ENCODE results near the gene ERC2. TPM values are rescaled to one million over a fixed set of nuclear protein-coding genes. Genes with fewer than 3 reads are reported as not detected.

ERC2 gene
- total RNA-seq, 3 donors from 2014 or later (not counting 1 experiment from before 2014, with no cell fraction given): not detected

DNA sequence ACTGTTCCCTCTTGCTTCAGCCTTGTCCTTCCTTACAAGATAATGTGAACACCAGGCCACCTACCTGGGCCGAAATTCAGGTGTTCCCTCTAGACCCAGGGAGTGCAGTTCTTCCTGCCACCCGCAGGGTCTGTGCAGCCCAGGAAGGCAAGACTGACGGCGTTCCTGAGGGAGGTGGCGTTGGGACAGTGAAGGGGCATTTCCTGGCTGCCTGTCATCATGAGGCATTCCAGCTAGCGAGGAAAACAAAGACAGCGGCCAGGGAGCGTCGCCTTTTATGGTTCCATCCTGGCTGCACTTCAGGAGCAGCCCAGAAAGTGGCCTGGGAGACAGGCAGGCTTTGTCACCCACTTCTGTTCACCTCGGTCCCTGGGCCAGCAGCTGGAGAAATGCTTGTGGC lies 896.4 kb downstream of the ERC2 start:
- no peak overlapping the region for H3K27ac ChIP-seq (ENCODE audit: low read length)
- H3K36me3 ChIP-seq (ENCODE audit: control insufficient read depth, insufficient read depth, low read length): no peaks in the 10 kb centered on the region
- Mint-ChIP-seq H3K36me3 (no peaks in the 10 kb centered on the region), H3K27me3 (ENCODE audit: low read depth in 2 of 2) (no peaks in the 10 kb centered on the region), H3K4me3 (no peak overlapping the region), H3K27ac (no peak overlapping the region), H3K4me1 (no peaks in the 10 kb centered on the region), H3K9me3 (no peaks in the 10 kb centered on the region)
- no peaks in the 10 kb centered on the region for H3K27me3 ChIP-seq (ENCODE audit: control insufficient read depth, insufficient read depth, low read length)
- TF ChIP-seq, protein P1, sequence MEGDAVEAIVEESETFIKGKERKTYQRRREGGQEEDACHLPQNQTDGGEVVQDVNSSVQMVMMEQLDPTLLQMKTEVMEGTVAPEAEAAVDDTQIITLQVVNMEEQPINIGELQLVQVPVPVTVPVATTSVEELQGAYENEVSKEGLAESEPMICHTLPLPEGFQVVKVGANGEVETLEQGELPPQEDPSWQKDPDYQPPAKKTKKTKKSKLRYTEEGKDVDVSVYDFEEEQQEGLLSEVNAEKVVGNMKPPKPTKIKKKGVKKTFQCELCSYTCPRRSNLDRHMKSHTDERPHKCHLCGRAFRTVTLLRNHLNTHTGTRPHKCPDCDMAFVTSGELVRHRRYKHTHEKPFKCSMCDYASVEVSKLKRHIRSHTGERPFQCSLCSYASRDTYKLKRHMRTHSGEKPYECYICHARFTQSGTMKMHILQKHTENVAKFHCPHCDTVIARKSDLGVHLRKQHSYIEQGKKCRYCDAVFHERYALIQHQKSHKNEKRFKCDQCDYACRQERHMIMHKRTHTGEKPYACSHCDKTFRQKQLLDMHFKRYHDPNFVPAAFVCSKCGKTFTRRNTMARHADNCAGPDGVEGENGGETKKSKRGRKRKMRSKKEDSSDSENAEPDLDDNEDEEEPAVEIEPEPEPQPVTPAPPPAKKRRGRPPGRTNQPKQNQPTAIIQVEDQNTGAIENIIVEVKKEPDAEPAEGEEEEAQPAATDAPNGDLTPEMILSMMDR (IDR thresholded peaks at IDR 0.05): no peak
- no peak overlapping the region for H3K4me3 ChIP-seq (ENCODE audit: low read length)
- intact Hi-C loops (cut with micrococcal nuclease): no loop called here
- ATAC-seq (no peak), DNase-seq (no peak)
- H3K9me3 ChIP-seq (ENCODE audit: control insufficient read depth, insufficient read depth, low read length): no peaks in the 10 kb centered on the region
- WGBS (ENCODE audit: insufficient coverage): 74% methylated on average over 10 of the region's 10 CpGs
- H3K4me1 ChIP-seq (ENCODE audit: control insufficient read depth, insufficient read depth, low read length): no peaks in the 10 kb centered on the region

DNA sequence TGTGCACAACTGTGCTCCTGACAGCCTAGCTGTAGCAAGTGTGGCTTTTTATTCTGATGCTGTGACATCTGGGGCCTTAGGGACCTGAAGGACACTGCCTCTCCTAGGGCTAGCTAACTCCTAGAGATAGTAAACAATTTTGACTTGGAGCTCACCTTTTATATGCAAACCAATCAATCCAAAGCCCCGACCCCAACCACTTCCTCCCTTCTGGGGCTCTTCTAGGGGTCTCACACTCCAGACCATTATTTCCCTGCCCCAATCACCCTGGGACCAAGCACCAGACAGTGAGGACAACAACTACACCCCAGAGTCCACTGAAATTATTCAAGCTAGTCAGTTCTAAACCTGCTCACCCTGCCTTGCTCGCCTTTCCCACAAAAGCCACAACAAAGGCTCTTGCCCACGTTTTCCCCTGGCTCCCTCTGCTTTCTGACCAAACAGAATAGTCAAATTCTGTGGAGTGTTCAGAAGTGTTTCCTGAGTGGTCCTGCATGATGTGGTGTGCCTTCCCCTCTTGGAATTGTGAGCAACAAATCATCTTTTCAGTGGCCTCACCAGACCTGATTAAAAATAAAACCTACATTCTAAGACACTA lies 897.0 kb downstream of the ERC2 start:
- TF ChIP-seq, protein P1 (IDR thresholded peaks at IDR 0.05): no peak

DNA sequence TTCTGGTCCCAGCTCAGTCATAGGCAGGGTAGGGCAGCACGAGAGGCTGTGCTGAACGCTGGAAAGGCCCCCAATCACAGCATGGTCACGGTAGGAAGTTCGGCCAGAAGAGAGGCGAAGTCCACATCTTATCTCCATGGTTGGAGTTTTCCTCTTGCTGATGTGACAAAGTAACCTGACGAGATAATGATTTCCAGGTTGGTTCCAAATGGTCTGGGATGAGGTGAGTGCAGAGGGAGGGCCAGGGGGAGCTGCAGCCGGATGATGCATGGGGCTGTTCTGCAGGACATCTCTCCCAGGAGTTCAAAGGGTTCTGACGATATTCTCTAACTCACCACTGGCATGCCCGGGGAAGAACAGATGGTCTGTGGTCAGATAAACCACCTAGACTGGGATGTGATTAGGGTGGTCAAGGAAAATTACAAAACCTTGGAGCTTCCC lies 898.0 kb downstream of the ERC2 start:
- Histone ChIP-seq H3K9me3 (ENCODE audit: control insufficient read depth, insufficient read depth, low read length) (no peaks in the 10 kb centered on the region), H3K27ac (ENCODE audit: low read length) (no peak overlapping the region), H3K27me3 (ENCODE audit: control insufficient read depth, insufficient read depth, low read length) (no peaks in the 10 kb centered on the region), H3K4me1 (ENCODE audit: control insufficient read depth, insufficient read depth, low read length) (no peaks in the 10 kb centered on the region), H3K36me3 (ENCODE audit: control insufficient read depth, insufficient read depth, low read length) (no peaks in the 10 kb centered on the region), H3K4me3 (ENCODE audit: low read length) (no peak overlapping the region)
- Mint-ChIP-seq H3K4me1 (no peaks in the 10 kb centered on the region), H3K27me3 (ENCODE audit: low read depth in 2 of 2) (no peaks in the 10 kb centered on the region), H3K9me3 (no peaks in the 10 kb centered on the region), H3K27ac (no peak overlapping the region), H3K4me3 (no peak overlapping the region), H3K36me3 (no peaks in the 10 kb centered on the region)
- ATAC-seq (no peak), DNase-seq (no peak)
- TF ChIP-seq, protein P1 (IDR thresholded peaks at IDR 0.05): no peak
- intact Hi-C loops (cut with micrococcal nuclease): no loop called here
- 75% methylated on average over 8 of the region's 9 CpGs for WGBS (ENCODE audit: insufficient coverage)

More for the DNA sequence above, 897.0 kb downstream of the ERC2 start:
- Mint-ChIP-seq H3K27ac (no peak overlapping the region), H3K27me3 (ENCODE audit: low read depth in 2 of 2) (no peaks in the 10 kb centered on the region), H3K9me3 (no peaks in the 10 kb centered on the region), H3K4me1 (no peaks in the 10 kb centered on the region), H3K4me3 (no peak overlapping the region), H3K36me3 (no peaks in the 10 kb centered on the region)
- WGBS (ENCODE audit: insufficient coverage): 0% methylated on average over 2 of the region's 3 CpGs
- H3K36me3 ChIP-seq (ENCODE audit: control insufficient read depth, insufficient read depth, low read length): no peaks in the 10 kb centered on the region
- H3K9me3 ChIP-seq (ENCODE audit: control insufficient read depth, insufficient read depth, low read length): no peaks in the 10 kb centered on the region
- ATAC-seq: no peak
- no peak overlapping the region for H3K27ac ChIP-seq (ENCODE audit: low read length)
- H3K4me3 ChIP-seq (ENCODE audit: low read length): no peak overlapping the region
- no peak for DNase-seq
- intact Hi-C loops (cut with micrococcal nuclease): no loop called here
- H3K27me3 ChIP-seq (ENCODE audit: control insufficient read depth, insufficient read depth, low read length): no peaks in the 10 kb centered on the region
- H3K4me1 ChIP-seq (ENCODE audit: control insufficient read depth, insufficient read depth, low read length): no peaks in the 10 kb centered on the region

DNA sequence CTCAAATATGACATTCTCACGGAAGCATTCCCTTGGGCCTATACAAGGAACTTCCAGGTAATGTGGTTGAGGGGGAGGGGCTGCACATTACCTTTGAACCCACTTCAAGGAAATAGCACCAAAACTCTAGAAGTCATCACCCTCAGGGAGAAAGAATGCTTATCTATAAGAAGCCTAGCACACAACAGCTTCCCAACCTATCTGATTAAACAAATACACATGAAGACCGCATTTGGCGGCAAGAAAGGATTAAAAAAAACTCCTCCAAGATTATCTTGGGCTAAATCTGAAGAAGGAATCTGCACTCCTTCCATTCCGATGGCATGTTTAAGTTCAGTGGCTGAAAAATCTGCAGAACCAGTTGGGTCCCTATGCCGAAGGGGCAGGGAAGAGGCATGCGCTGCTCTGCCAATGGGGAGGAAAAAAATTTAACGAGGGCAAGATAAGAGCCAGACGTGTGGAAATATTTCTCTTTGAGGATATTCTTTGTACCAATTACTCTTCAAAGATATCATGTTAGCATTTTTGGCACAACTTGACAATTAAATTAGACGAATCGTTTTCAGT lies 899.2 kb downstream of the ERC2 start:
- WGBS (ENCODE audit: insufficient coverage): 92% methylated on average over 9 of the region's 10 CpGs
- Mint-ChIP-seq H3K4me1 (no peaks in the 10 kb centered on the region), H3K36me3 (no peaks in the 10 kb centered on the region), H3K4me3 (no peak overlapping the region), H3K27ac (no peak overlapping the region), H3K9me3 (no peaks in the 10 kb centered on the region), H3K27me3 (ENCODE audit: low read depth in 2 of 2) (no peaks in the 10 kb centered on the region)
- ATAC-seq: no peak
- intact Hi-C loops (cut with micrococcal nuclease): no loop called here
- Histone ChIP-seq H3K4me1 (ENCODE audit: control insufficient read depth, insufficient read depth, low read length) (no peaks in the 10 kb centered on the region), H3K9me3 (ENCODE audit: control insufficient read depth, insufficient read depth, low read length) (no peaks in the 10 kb centered on the region), H3K36me3 (ENCODE audit: control insufficient read depth, insufficient read depth, low read length) (no peaks in the 10 kb centered on the region), H3K27ac (ENCODE audit: low read length) (no peak overlapping the region), H3K4me3 (ENCODE audit: low read length) (no peak overlapping the region), H3K27me3 (ENCODE audit: control insufficient read depth, insufficient read depth, low read length) (no peaks in the 10 kb centered on the region)
- TF ChIP-seq, protein P1 (IDR thresholded peaks at IDR 0.05): no peak
- DNase-seq: no peak

Data from natural killer cell (primary cell).